ENCODE results near the gene ARL2BP. TPM values are rescaled to one million over a fixed set of nuclear protein-coding genes. Genes with fewer than 3 reads are reported as not detected.
"Not testable (repeated sequence)": the region's sequence is repeated elsewhere in the genome, so short reads cannot be mapped to it uniquely, and the experiment has no call there.

Gene ARL2BP
- 52.3 and 55.7 TPM in 2 replicates for total RNA-seq (2014; rRNA removed; shearing (Covaris generic))
- polyA plus RNA-seq (2015; cell fraction: cytosol; rRNA removed) = 48.4 and 49.3 TPM in 2 replicates
- polyA plus RNA-seq (2015; cell fraction: nucleus; rRNA removed) = 12.1 and 12.9 TPM in 2 replicates

GRCh38 chr16:57244767-57245471, at the start of gene ARL2BP:
Gene ARL2BP, plus strand, starts transcription at chr16:57245259. Its CDS starts 109 bp downstream, at chr16:57245368.
- DNase-seq (ENCODE audit: low read depth, low spot score) = peak; percentile 95
- in situ Hi-C loops (cut with HindIII; ENCODE audit: low pct_unique_long_range_greater_than_20kb, low sequenced_read_pairs) = no loop called here

- no peak for DNase-seq (ENCODE audit: low read depth, low spot score)
- in situ Hi-C loops (cut with HindIII; ENCODE audit: low pct_unique_long_range_greater_than_20kb, low sequenced_read_pairs) = no loop called here
Measured at GRCh38 chr16:57196286-57196685, 48.8 kb upstream of the ARL2BP start.

DNA sequence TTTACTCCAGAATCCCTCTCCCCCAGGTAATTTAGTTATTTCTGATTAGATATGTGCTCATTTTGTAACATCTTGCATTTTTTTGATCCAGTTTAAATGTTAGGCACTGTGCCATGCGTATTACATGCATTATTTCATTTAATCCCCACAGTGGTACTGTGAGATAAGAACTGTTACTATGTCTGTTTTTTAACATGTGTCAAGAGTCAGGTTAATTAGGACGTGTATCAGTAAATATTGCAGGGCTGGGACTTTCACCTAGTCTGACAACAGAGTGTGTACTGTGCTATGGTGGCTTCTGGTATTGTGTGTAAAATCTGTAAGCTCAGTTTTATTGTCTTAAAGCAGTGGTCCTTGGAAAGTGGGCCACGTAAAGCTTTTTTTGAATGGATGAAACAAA, 48.3 kb upstream of the ARL2BP start:
- in situ Hi-C loops (cut with HindIII; ENCODE audit: low pct_unique_long_range_greater_than_20kb, low sequenced_read_pairs) = no loop called here

GRCh38 chr16:57200321-57200720, 44.7 kb upstream of the ARL2BP start:
- in situ Hi-C loops (cut with HindIII; ENCODE audit: low pct_unique_long_range_greater_than_20kb, low sequenced_read_pairs); DNase-seq (ENCODE audit: low read depth, low spot score): not testable (repeated sequence)

More for the DNA sequence above, 48.3 kb upstream of the ARL2BP start:
- no peak for DNase-seq (ENCODE audit: low read depth, low spot score)

GRCh38 chr16:57200926-57201325, 44.1 kb upstream of the ARL2BP start:
- in situ Hi-C loops (cut with HindIII; ENCODE audit: low pct_unique_long_range_greater_than_20kb, low sequenced_read_pairs); DNase-seq (ENCODE audit: low read depth, low spot score): not testable (repeated sequence)

- DNase-seq (ENCODE audit: low read depth, low spot score) = no peak
- in situ Hi-C loops (cut with HindIII; ENCODE audit: low pct_unique_long_range_greater_than_20kb, low sequenced_read_pairs) = no loop called here
Measured at GRCh38 chr16:57202095-57202886, 42.8 kb upstream of the ARL2BP start.

DNA sequence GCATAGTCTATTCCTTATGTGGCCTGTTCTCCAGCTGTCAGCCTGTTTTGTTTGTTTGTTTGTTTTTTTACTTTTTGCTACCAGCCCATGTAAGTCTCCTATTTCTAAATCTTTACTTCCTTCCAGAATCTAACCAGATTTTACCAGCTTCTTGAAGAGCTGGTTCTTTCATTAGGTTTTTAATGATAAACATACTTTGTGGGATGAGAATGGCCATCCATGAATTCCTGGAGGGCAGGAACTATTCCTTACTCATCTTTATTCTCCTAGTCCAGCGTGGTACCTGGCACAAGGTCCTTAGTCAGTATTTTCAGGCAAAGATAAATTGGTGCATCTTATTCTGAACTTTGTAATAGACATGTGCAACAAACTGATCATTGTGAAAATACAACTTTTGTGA, 41.6 kb upstream of the ARL2BP start:
- in situ Hi-C loops (cut with HindIII; ENCODE audit: low pct_unique_long_range_greater_than_20kb, low sequenced_read_pairs) = no loop called here
- DNase-seq (ENCODE audit: low read depth, low spot score) = no peak

- DNase-seq (ENCODE audit: low read depth, low spot score) = no peak
- in situ Hi-C loops (cut with HindIII; ENCODE audit: low pct_unique_long_range_greater_than_20kb, low sequenced_read_pairs) = no loop called here
Measured at GRCh38 chr16:57204675-57205074, 40.4 kb upstream of the ARL2BP start.

- no peak for DNase-seq (ENCODE audit: low read depth, low spot score)
- in situ Hi-C loops (cut with HindIII; ENCODE audit: low pct_unique_long_range_greater_than_20kb, low sequenced_read_pairs) = no loop called here
Measured at GRCh38 chr16:57208926-57209325, 36.1 kb upstream of the ARL2BP start.

- DNase-seq (ENCODE audit: low read depth, low spot score) = no peak
- in situ Hi-C loops (cut with HindIII; ENCODE audit: low pct_unique_long_range_greater_than_20kb, low sequenced_read_pairs) = no loop called here
Measured at GRCh38 chr16:57209780-57210179, 35.3 kb upstream of the ARL2BP start.

DNA sequence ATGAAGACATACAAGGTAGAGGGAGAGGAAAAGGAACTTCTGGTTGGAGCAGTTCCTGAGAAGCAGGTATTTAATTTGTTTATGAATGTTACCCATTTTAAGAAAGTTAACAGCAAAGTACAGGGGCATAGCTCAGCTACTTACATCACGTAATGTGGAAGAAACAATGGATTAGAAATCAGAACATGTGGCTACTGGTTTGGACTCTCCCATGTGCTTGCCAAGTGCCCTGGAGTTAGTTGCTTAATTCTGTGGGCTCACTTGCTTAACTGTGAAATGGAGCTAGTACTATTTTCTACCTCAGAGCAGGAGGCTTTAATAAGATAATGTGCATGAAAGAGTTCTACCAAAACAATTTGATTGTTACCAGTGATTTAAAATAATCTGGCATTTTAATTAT, 31.6 kb upstream of the ARL2BP start:
- no peak for DNase-seq (ENCODE audit: low read depth, low spot score)
- in situ Hi-C loops (cut with HindIII; ENCODE audit: low pct_unique_long_range_greater_than_20kb, low sequenced_read_pairs) = no loop called here

DNA sequence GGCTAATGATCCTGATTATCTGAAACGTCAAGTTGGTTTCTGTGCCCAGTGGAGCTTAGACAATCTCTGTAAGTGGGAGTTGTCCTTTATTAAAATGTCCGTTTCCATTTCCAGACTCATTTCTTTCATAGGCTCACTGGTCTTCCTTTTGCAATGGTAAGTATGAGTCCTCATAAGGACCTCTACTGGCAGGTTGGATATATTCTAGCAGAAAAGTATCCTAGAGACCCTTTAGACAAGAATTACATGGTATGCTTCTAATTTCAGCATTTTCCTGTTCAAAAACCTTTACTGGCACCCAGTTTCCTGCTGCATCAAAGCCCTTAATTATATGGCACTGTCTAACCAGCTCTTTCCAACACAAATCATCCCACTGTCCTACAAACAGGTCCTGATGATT, 28.1 kb upstream of the ARL2BP start:
- in situ Hi-C loops (cut with HindIII; ENCODE audit: low pct_unique_long_range_greater_than_20kb, low sequenced_read_pairs) = no loop called here
- DNase-seq (ENCODE audit: low read depth, low spot score) = no peak

GRCh38 chr16:57223057-57223456, 22.0 kb upstream of the ARL2BP start:
- no peak for DNase-seq (ENCODE audit: low read depth, low spot score)
- in situ Hi-C loops (cut with HindIII; ENCODE audit: low pct_unique_long_range_greater_than_20kb, low sequenced_read_pairs) = no loop called here

- in situ Hi-C loops (cut with HindIII; ENCODE audit: low pct_unique_long_range_greater_than_20kb, low sequenced_read_pairs) = no loop called here
Measured at GRCh38 chr16:57224651-57225335, 20.3 kb upstream of the ARL2BP start.

GRCh38 chr16:57225978-57226377, 19.1 kb upstream of the ARL2BP start:
- in situ Hi-C loops (cut with HindIII; ENCODE audit: low pct_unique_long_range_greater_than_20kb, low sequenced_read_pairs) = no loop called here
- DNase-seq (ENCODE audit: low read depth, low spot score) = no peak

More at GRCh38 chr16:57224651-57225335, 20.3 kb upstream of the ARL2BP start:
- DNase-seq (ENCODE audit: low read depth, low spot score) = no peak

GRCh38 chr16:57226701-57227621, 18.1 kb upstream of the ARL2BP start:
- no peak for DNase-seq (ENCODE audit: low read depth, low spot score)
- in situ Hi-C loops (cut with HindIII; ENCODE audit: low pct_unique_long_range_greater_than_20kb, low sequenced_read_pairs) = no loop called here

- in situ Hi-C loops (cut with HindIII; ENCODE audit: low pct_unique_long_range_greater_than_20kb, low sequenced_read_pairs) = no loop called here
- no peak for DNase-seq (ENCODE audit: low read depth, low spot score)
Measured at GRCh38 chr16:57229079-57229478, 16.0 kb upstream of the ARL2BP start.
